Tongue (tissue), 2 donors: ENCODE measurements around the gene LEMD2. TPM values are rescaled to one million over a fixed set of nuclear protein-coding genes. Genes with fewer than 3 reads are reported as not detected.

Experiments
- DNase-seq: peaks from one replicate; pipeline ENCODE4 v3.0.0-alpha.2; 2015
- total RNA-seq: library from RNA; depleted of rRNA; stranded (reverse); fragments of >200 nt; gene quantifications from one replicate; pipeline ENCODE4 v1.2.3, GENCODE V29; 2014

Gene LEMD2
- total RNA-seq, 1 donor from 2014 or later: 37.5 TPM

GRCh38 chr6:33756211-33756954, 32.5 kb downstream of the LEMD2 start:
- no peak for DNase-seq

GRCh38 chr6:33755070-33755869, 33.7 kb downstream of the LEMD2 start:
- DNase-seq: peak; percentile 25

GRCh38 chr6:33754222-33754621, 34.7 kb downstream of the LEMD2 start:
- no peak for DNase-seq

GRCh38 chr6:33752646-33753015, 36.3 kb downstream of the LEMD2 start:
- no peak for DNase-seq

- DNase-seq: peak; percentile 63
Observed at GRCh38 chr6:33751771-33752645, 36.9 kb downstream of the LEMD2 start.

GRCh38 chr6:33750244-33750991, 38.5 kb downstream of the LEMD2 start:
- DNase-seq: no peak

GRCh38 chr6:33749401-33749800, 39.5 kb downstream of the LEMD2 start:
- DNase-seq: no peak

- peak; percentile 48 for DNase-seq
Observed at GRCh38 chr6:33748841-33749240, 40.1 kb downstream of the LEMD2 start.

- DNase-seq: no peak
Observed at GRCh38 chr6:33747823-33748222, 41.1 kb downstream of the LEMD2 start.

GRCh38 chr6:33746651-33747100, 42.3 kb downstream of the LEMD2 start, which contains the start of gene IP6K3:
Gene IP6K3, minus strand, starts transcription at chr6:33746905. Its CDS starts 11,429 bp downstream, at chr6:33735476.
- DNase-seq: peak; percentile 85

GRCh38 chr6:33746036-33746600, 42.8 kb downstream of the LEMD2 start:
- DNase-seq: peak; percentile 86

- DNase-seq: no peak
Observed at GRCh38 chr6:33745548-33745947, 43.4 kb downstream of the LEMD2 start.

- peak; percentile 58 for DNase-seq
Observed at GRCh38 chr6:33744895-33745546, 43.9 kb downstream of the LEMD2 start.

- DNase-seq: peak; percentile 89
Observed at GRCh38 chr6:33744001-33744848, 44.7 kb downstream of the LEMD2 start.

GRCh38 chr6:33742837-33743236, 46.1 kb downstream of the LEMD2 start:
- no peak for DNase-seq

- DNase-seq: no peak
Observed at GRCh38 chr6:33742092-33742491, 46.8 kb downstream of the LEMD2 start.

GRCh38 chr6:33740794-33741193, 48.1 kb downstream of the LEMD2 start:
- DNase-seq: no peak

- DNase-seq: no peak
Observed at GRCh38 chr6:33740204-33740608, 48.7 kb downstream of the LEMD2 start.

GRCh38 chr6:33739571-33739970, 49.4 kb downstream of the LEMD2 start:
- DNase-seq: no peak

- DNase-seq: no peak
Observed at GRCh38 chr6:33738879-33739278, 50.1 kb downstream of the LEMD2 start.
